Thyroid gland (tissue), 4 donors: ENCODE results near the gene SCAANT1. TPM values are rescaled to one million over a fixed set of nuclear protein-coding genes. Genes with fewer than 3 reads are reported as not detected.

Source experiments
- DNase-seq, 2 donors: peaks; one replicate each; pipeline ENCODE4 v3.0.0-alpha.2; 2019
- H3K27ac ChIP-seq, 3 donors: fragments of 200-600 bp; sonication (generic); 1 replicate in 2 of 3; 2 replicates in 1 of 3; pipeline ENCODE4 v1.5.1; 2016 to 2019; ENCODE audit warnings: mild to moderate bottlenecking in 1 of 3, moderate library complexity in 1 of 3
- H3K27me3 ChIP-seq: fragments of 200-600 bp; sonication (generic); one replicate; pipeline ENCODE4 v1.5.1; 2019
- H3K36me3 ChIP-seq, 2 donors: fragments of 200-600 bp; sonication (generic); one replicate each; pipeline ENCODE4 v1.5.1; 2016 to 2019
- H3K4me1 ChIP-seq, 2 donors: fragments of 200-600 bp; sonication (generic); one replicate each; pipeline ENCODE4 v1.5.1; 2017 to 2019
- H3K4me3 ChIP-seq, 3 donors: fragments of 200-600 bp; sonication (generic); replicated peaks in 1 of 3; 1 replicate in 2 of 3; 2 replicates in 1 of 3; pipeline ENCODE4 v1.5.1; 2016; ENCODE audit warnings: mild to moderate bottlenecking in 1 of 3
- H3K9me3 ChIP-seq: fragments of 200-600 bp; sonication (generic); one replicate; pipeline ENCODE4 v1.5.1; 2017
- CTCF ChIP-seq, 6 experiments: fragments of 200-600 bp in 3 of 6; fragments of 450-650 bp in 3 of 6; sonication (generic) in 3 of 6; IDR thresholded peaks; one replicate each; pipeline ENCODE4 v1.5.1; 2016 to 2019; ENCODE audit warnings: antibody characterized with exemption in 6 of 6, mild to moderate bottlenecking in 2 of 6, inconsistent platforms in 1 of 6, moderate library complexity in 1 of 6
- POLR2A ChIP-seq, 2 donors: fragments of 450-650 bp; IDR thresholded peaks; one replicate each; pipeline ENCODE4 v1.6.1; 2017; ENCODE audit warnings: antibody characterized with exemption in 2 of 2, mild to moderate bottlenecking in 2 of 2, moderate library complexity in 1 of 2
- WGBS, 2 donors: methylation state at CpG; one replicate each; pipeline ENCODE4 v1.1.5; 2017; 5-methylcytosine and 5-hydroxymethylcytosine counted together
- intact Hi-C: fragments of 100-400 bp; cut with DNase I; formaldehyde crosslinking; loops from one replicate; pipeline ENCODE4 v1.15.1; 2023
- total RNA-seq, 4 donors: library from RNA; depleted of rRNA; stranded (reverse); fragments of >200 nt; gene quantifications; one replicate each; pipeline ENCODE4 v1.2.3, GENCODE V29; 2016

SCAANT1 gene
- total RNA-seq, 4 donors from 2014 or later = not detected

GRCh38 chr3:63936925-63937324 lies 24.7 kb upstream of the SCAANT1 start:
- Histone ChIP-seq H3K9me3 (no peaks in the 10 kb centered on the region), H3K4me3 (no peak overlapping the region), H3K4me1 (peaks cover 23 to 35% of the 10 kb centered on the region in 2 donors), H3K27ac (no peak overlapping the region), H3K36me3 (no peaks in the 10 kb centered on the region), H3K27me3 (no peaks in the 10 kb centered on the region)
- intact Hi-C loops = no loop called here
- 83 to 87% methylated on average over 4 of the region's 4 CpGs for WGBS, 2 donors
- TF ChIP-seq POLR2A (IDR thresholded peaks at IDR 0.05) (no peak), CTCF (IDR thresholded peaks at IDR 0.05) (no peak)
- no peak for DNase-seq

GRCh38 chr3:63934041-63934866 lies 22.1 kb upstream of the SCAANT1 start:
- WGBS, 2 donors = 83 to 88% methylated on average over 6 of the region's 6 CpGs
- no peak for DNase-seq
- Histone ChIP-seq H3K27ac (no peak overlapping the region), H3K9me3 (no peaks in the 10 kb centered on the region), H3K4me1 (peaks cover 23 to 42% of the 10 kb centered on the region in 2 donors), H3K4me3 (no peak overlapping the region), H3K36me3 (no peaks in the 10 kb centered on the region), H3K27me3 (no peaks in the 10 kb centered on the region)
- intact Hi-C loops = no loop called here
- TF ChIP-seq CTCF (IDR thresholded peaks at IDR 0.05) (no peak), POLR2A (IDR thresholded peaks at IDR 0.05) (no peak)

GRCh38 chr3:63933459-63933858 lies 21.3 kb upstream of the SCAANT1 start:
- Histone ChIP-seq H3K4me3 (no peak overlapping the region), H3K9me3 (no peaks in the 10 kb centered on the region), H3K36me3 (no peaks in the 10 kb centered on the region), H3K27me3 (no peaks in the 10 kb centered on the region), H3K4me1 (peaks cover 22 to 39% of the 10 kb centered on the region in 2 donors), H3K27ac (no peak overlapping the region)
- no peak for DNase-seq
- 96 to 100% methylated on average over 1 of the region's 1 CpG for WGBS, 2 donors
- TF ChIP-seq CTCF (IDR thresholded peaks at IDR 0.05) (no peak), POLR2A (IDR thresholded peaks at IDR 0.05) (no peak)
- intact Hi-C loops = no loop called here

GRCh38 chr3:63932509-63933212 lies 20.5 kb upstream of the SCAANT1 start:
- H3K27me3 ChIP-seq = no peaks in the 10 kb centered on the region
- H3K9me3 ChIP-seq = no peaks in the 10 kb centered on the region
- intact Hi-C loops = no loop called here
- H3K36me3 ChIP-seq = no peaks in the 10 kb centered on the region
- TF ChIP-seq CTCF (IDR thresholded peaks at IDR 0.05) (no peak), POLR2A (IDR thresholded peaks at IDR 0.05) (no peak)
- H3K27ac ChIP-seq = peak overlapping the region in 1 of 3 donors; percentile 11
- H3K4me1 ChIP-seq = peaks cover 14 to 32% of the 10 kb centered on the region in 2 donors
- WGBS, 2 donors = 53 to 67% methylated on average over 3 of the region's 3 CpGs
- DNase-seq = no peak
- H3K4me3 ChIP-seq = no peak overlapping the region

GRCh38 chr3:63931290-63931689 lies 19.1 kb upstream of the SCAANT1 start:
- H3K36me3 ChIP-seq = no peaks in the 10 kb centered on the region
- DNase-seq = no peak
- H3K4me1 ChIP-seq = peaks cover 10 to 32% of the 10 kb centered on the region in 2 donors
- H3K4me3 ChIP-seq = no peak overlapping the region
- no peaks in the 10 kb centered on the region for H3K27me3 ChIP-seq
- TF ChIP-seq POLR2A (IDR thresholded peaks at IDR 0.05) (no peak), CTCF (IDR thresholded peaks at IDR 0.05) (no peak)
- intact Hi-C loops = no loop called here
- WGBS, 2 donors = 96 to 98% methylated on average over 3 of the region's 3 CpGs
- H3K9me3 ChIP-seq = no peaks in the 10 kb centered on the region
- no peak overlapping the region for H3K27ac ChIP-seq
